Upper lobe of left lung (tissue), 4 donors: ENCODE measurements around the gene SELENOS.

Source experiments
- EP300 ChIP-seq, 4 donors: sonication (generic); formaldehyde crosslinking; IDR thresholded peaks; one replicate each; pipeline ENCODE4 v1.5.1; 2017; ENCODE audit warnings: antibody characterized with exemption in 4 of 4, control low read depth in 2 of 4
- POLR2A ChIP-seq, 4 donors: fragments of 450-650 bp; IDR thresholded peaks; one replicate each; pipeline ENCODE4 v1.5.1; 2016 to 2017; ENCODE audit warnings: antibody characterized with exemption in 4 of 4, mild to moderate bottlenecking in 2 of 4
- POLR2AphosphoS5 ChIP-seq, 2 donors: sonication (generic); formaldehyde crosslinking; IDR thresholded peaks; one replicate each; pipeline ENCODE4 v1.5.1; 2017; ENCODE audit warnings: antibody characterized with exemption in 2 of 2
- TF ChIP-seq, protein P1 (sequence below), 6 experiments: fragments of 450-650 bp in 4 of 6; fragments of 200-600 bp in 2 of 6; sonication (generic) in 2 of 6; IDR thresholded peaks; one replicate each; pipeline ENCODE4 v1.5.1; 2016 to 2019; ENCODE audit warnings: antibody characterized with exemption in 6 of 6

DNA sequence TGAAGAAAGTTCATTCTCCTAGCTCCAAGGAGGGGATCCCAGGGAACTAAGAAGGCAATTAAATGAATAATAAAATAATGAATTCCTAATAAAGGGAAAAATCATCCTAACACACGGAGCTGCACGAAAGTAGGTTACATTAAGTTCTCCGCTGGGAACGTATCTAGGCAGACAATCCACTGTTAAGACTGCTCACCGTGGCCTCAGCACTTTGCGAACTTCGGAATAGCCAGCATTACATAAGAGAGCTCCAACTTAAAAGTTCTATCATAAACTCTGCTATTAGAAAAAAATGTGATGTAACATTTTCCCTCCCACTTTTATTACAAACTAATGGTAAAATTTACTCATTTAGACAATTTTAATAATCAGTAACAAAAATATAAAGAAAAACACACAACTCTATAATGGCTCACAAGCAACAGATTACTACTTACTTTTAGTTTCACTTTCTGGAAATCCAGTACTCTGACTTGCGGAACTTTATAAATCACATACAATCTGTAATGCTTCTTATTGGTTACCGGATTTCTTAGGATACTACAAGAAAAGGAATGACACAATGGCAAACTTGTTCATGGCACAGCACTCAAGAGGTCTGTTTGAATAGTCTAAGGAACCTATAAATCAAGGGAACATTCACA lies 9.3 kb upstream of the SELENOS start:
- TF ChIP-seq, protein P1, sequence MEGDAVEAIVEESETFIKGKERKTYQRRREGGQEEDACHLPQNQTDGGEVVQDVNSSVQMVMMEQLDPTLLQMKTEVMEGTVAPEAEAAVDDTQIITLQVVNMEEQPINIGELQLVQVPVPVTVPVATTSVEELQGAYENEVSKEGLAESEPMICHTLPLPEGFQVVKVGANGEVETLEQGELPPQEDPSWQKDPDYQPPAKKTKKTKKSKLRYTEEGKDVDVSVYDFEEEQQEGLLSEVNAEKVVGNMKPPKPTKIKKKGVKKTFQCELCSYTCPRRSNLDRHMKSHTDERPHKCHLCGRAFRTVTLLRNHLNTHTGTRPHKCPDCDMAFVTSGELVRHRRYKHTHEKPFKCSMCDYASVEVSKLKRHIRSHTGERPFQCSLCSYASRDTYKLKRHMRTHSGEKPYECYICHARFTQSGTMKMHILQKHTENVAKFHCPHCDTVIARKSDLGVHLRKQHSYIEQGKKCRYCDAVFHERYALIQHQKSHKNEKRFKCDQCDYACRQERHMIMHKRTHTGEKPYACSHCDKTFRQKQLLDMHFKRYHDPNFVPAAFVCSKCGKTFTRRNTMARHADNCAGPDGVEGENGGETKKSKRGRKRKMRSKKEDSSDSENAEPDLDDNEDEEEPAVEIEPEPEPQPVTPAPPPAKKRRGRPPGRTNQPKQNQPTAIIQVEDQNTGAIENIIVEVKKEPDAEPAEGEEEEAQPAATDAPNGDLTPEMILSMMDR (IDR thresholded peaks at IDR 0.05), result no peak
- no peak for TF ChIP-seq POLR2A (IDR thresholded peaks at IDR 0.05)
- TF ChIP-seq EP300 (IDR thresholded peaks at IDR 0.05), result no peak
- TF ChIP-seq POLR2AphosphoS5 (IDR thresholded peaks at IDR 0.05), result no peak
